ENCODE results near the gene NAALADL2.

DNA sequence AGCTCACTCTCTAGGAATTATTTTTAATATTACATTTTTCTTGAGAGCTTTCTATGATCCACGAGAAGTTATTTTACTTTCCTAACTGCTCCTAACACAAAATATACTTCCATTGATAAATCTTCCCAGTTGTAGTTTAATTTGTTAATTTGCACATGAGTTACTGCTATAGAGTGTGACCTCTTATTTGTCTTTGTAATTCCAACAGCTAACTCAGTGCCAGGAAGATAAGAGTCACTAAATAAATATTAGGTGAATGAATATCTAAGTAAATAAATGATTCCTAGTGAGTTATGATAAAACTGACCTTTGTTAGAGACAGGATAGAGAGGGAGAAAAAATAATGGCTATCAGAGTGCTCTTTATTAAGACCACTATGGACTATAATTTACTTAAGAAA, 319.9 kb downstream of the NAALADL2 start:
- TF ChIP-seq CTCF (IDR thresholded peaks at IDR 0.05; ENCODE audit: low read depth, low read length) (no peak), EZH2phosphoT487 (IDR thresholded peaks at IDR 0.05; ENCODE audit: low read depth) (no peak)

Data from OCI-LY3 (cell line).